ENCODE results near the gene RALGAPA2. TPM values are rescaled to one million over a fixed set of nuclear protein-coding genes. Genes with fewer than 3 reads are reported as not detected.

RALGAPA2 gene
- total RNA-seq, 1 donor from 2014 or later, result 73.8 TPM

DNA sequence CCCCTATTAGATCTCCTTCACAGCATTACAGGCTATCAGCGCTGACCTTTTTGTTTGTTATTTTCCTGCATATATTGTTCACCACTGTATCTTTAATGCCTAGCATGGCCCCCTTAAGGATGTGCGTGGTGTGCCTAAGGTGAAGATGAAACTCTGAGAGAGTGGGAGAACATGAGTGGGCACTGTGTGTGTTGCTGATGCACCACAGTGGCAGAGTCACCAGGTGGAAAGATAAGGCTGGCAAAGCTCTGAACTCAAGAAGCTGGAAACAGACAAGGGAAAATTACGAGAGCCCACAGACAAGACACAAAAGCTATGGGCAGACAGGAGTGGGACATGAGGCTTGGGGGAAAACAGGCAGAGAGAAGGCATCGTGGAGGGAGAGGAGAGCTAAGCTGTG, 184.8 kb downstream of the RALGAPA2 start:
- Histone ChIP-seq H3K4me1 (no peaks in the 10 kb centered on the region), H3K9me3 (no peaks in the 10 kb centered on the region), H3K27me3 (ENCODE audit: low read depth) (no peaks in the 10 kb centered on the region), H3K27ac (no peak overlapping the region), H3K36me3 (peaks cover 75% of the 10 kb centered on the region), H3K4me3 (no peak overlapping the region)
- TF ChIP-seq, protein P1, sequence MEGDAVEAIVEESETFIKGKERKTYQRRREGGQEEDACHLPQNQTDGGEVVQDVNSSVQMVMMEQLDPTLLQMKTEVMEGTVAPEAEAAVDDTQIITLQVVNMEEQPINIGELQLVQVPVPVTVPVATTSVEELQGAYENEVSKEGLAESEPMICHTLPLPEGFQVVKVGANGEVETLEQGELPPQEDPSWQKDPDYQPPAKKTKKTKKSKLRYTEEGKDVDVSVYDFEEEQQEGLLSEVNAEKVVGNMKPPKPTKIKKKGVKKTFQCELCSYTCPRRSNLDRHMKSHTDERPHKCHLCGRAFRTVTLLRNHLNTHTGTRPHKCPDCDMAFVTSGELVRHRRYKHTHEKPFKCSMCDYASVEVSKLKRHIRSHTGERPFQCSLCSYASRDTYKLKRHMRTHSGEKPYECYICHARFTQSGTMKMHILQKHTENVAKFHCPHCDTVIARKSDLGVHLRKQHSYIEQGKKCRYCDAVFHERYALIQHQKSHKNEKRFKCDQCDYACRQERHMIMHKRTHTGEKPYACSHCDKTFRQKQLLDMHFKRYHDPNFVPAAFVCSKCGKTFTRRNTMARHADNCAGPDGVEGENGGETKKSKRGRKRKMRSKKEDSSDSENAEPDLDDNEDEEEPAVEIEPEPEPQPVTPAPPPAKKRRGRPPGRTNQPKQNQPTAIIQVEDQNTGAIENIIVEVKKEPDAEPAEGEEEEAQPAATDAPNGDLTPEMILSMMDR (IDR thresholded peaks at IDR 0.05), result no peak
- intact Hi-C loops (cut with DNase I), result no loop called here
- DNase-seq, result no peak
- no peak for ATAC-seq

DNA sequence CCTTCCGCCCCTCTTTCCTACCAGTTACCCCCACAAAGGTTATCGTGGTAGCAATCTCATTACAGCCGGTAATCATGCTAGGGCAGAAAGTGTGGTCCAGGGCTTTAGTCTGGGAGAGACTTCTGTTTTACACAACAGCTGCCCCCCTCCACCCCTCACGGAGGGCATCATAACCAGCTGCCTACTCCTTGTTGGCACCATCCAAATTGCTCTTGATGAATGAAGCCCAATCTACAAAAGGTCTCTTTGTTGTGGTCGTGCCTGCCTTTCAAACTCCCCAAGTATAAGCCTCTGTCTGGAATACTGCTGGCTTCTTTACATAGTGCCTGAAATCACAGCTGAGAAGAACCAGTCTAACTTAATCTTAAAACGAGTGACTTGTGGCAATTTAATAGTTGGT, 186.7 kb downstream of the RALGAPA2 start:
- Histone ChIP-seq H3K27ac (no peak overlapping the region), H3K4me3 (no peak overlapping the region), H3K27me3 (ENCODE audit: low read depth) (no peaks in the 10 kb centered on the region), H3K36me3 (peaks cover 76% of the 10 kb centered on the region), H3K4me1 (no peaks in the 10 kb centered on the region), H3K9me3 (no peaks in the 10 kb centered on the region)
- TF ChIP-seq, protein P1 (IDR thresholded peaks at IDR 0.05), result no peak
- DNase-seq, result no peak
- intact Hi-C loops (cut with DNase I), result no loop called here
- no peak for ATAC-seq

DNA sequence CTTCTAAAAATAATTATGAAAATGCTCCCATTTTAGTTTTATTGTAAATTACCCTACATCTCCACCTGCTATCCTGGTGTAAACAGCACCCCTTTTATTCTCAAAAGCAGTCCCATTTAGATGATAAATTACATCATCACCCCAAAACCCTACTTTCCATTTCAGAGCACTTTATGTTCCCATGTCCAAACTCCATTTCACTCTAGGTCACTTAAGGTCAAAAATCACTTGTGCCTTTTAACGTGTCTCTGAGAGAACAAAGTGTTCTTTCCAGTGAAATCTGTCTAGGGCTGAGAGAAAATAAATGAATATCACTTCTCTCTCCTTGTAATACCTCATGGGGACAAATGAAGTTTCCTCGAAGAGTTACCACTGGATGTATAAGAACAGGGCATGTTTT, 187.2 kb downstream of the RALGAPA2 start:
- Histone ChIP-seq H3K27ac (no peak overlapping the region), H3K4me3 (no peak overlapping the region), H3K9me3 (no peaks in the 10 kb centered on the region), H3K4me1 (no peaks in the 10 kb centered on the region), H3K27me3 (ENCODE audit: low read depth) (no peaks in the 10 kb centered on the region), H3K36me3 (peaks cover 76% of the 10 kb centered on the region)
- TF ChIP-seq, protein P1 (IDR thresholded peaks at IDR 0.05), result no peak
- ATAC-seq (no peak), DNase-seq (no peak)
- intact Hi-C loops (cut with DNase I), result no loop called here

DNA sequence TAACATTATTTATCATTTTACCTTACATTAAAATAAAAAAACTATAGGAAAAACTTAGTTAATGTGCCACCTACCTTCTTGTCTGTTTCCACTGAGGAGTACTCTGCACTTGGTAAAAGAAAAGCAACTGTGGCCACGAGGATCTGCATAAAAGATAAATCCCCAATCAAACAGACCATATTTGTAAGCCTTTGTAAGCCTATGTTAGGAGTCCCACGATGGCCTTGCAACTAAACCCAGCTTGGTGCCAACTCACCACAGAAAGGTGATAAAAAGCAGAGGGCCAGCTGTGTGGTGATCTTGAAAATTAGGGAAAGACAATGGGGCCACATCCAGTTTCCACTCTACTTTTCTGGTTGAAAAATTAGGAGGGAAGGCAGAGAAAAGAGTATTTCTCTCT, 187.7 kb downstream of the RALGAPA2 start:
- TF ChIP-seq, protein P1 (IDR thresholded peaks at IDR 0.05), result no peak
- Histone ChIP-seq H3K27ac (no peak overlapping the region), H3K27me3 (ENCODE audit: low read depth) (no peaks in the 10 kb centered on the region), H3K9me3 (no peaks in the 10 kb centered on the region), H3K4me1 (no peaks in the 10 kb centered on the region), H3K36me3 (peaks cover 76% of the 10 kb centered on the region), H3K4me3 (no peak overlapping the region)
- DNase-seq (no peak), ATAC-seq (no peak)
- intact Hi-C loops (cut with DNase I), result no loop called here

DNA sequence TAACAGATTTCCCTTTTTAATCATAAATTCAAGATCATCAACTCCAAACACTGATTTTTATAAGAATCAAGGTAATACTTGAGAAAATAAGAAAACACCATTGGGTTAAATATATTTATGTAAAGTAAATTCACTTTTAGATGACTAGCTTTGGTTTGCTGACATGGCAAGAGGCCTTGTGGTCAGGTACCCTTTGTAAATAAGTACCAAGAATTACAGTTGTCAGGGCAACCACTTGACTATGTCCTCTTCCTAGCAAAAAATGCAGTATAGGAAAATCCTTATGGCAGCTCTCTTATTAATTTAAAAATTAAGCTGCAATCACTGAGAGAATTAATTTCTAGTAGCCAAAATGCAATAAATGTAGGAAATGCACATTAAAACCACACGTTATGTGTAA, 190.7 kb downstream of the RALGAPA2 start:
- TF ChIP-seq, protein P1 (IDR thresholded peaks at IDR 0.05), result no peak
- ATAC-seq (no peak), DNase-seq (no peak)
- peaks cover 64% of the 10 kb centered on the region for H3K36me3 ChIP-seq
- no peaks in the 10 kb centered on the region for H3K4me1 ChIP-seq
- H3K4me3 ChIP-seq, result no peak overlapping the region
- no peaks in the 10 kb centered on the region for H3K9me3 ChIP-seq
- intact Hi-C loops (cut with DNase I), result no loop called here
- no peak overlapping the region for H3K27ac ChIP-seq
- no peaks in the 10 kb centered on the region for H3K27me3 ChIP-seq (ENCODE audit: low read depth)

DNA sequence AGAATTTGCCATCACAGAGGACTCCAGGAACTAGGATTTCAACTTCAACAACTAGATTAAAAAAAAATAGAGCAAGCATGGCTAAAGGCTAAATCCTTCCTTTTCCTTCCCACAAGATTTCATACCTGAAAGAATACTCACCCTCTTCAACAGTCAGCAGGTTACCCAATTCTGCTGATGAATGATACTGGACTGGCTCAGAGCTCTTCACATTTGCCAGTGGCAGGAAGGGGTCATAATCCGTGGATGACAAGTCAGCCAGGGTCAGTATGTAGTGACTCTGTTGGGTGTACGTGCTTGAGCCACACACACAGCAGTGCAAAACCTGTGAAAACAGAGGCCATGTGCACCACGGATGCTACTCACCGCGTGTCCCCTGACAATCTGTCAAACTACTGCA, 191.7 kb downstream of the RALGAPA2 start:
- Histone ChIP-seq H3K27ac (no peak overlapping the region), H3K9me3 (no peaks in the 10 kb centered on the region), H3K4me3 (no peak overlapping the region), H3K27me3 (ENCODE audit: low read depth) (no peaks in the 10 kb centered on the region), H3K4me1 (no peaks in the 10 kb centered on the region), H3K36me3 (peaks cover 69% of the 10 kb centered on the region)
- DNase-seq (no peak), ATAC-seq (peak; percentile 37 to 73)
- TF ChIP-seq, protein P1 (IDR thresholded peaks at IDR 0.05), result no peak
- intact Hi-C loops (cut with DNase I), result no loop called here
